ENCODE results near the gene FAM222B. TPM values are rescaled to one million over a fixed set of nuclear protein-coding genes. Genes with fewer than 3 reads are reported as not detected.

Gene FAM222B
- total RNA-seq, 2 donors from 2014 or later, result 19.9 to 23.4 TPM

GRCh38 chr17:28856028-28856574 is 13.5 kb upstream of the FAM222B start:
- Histone ChIP-seq H3K27me3 (replicated peaks; ENCODE audit: insufficient read depth) (no peaks in the 10 kb centered on the region), H3K27ac (no peak overlapping the region), H3K36me3 (peaks cover 24% of the 10 kb centered on the region), H3K9me3 (no peaks in the 10 kb centered on the region), H3K4me3 (no peak overlapping the region), H3K4me1 (ENCODE audit: control insufficient read depth in 1 of 2, low read depth in 2 of 2) (peaks cover 9 to 11% of the 10 kb centered on the region in 2 donors)
- TF ChIP-seq CTCF (IDR thresholded peaks at IDR 0.05), result no peak
- DNase-seq (ENCODE audit: low spot score) (no peak), ATAC-seq (ENCODE audit: insufficient number of reproducible peaks, low FRiP score, low read depth) (no peak)

- Histone ChIP-seq H3K36me3 (peaks cover 21% of the 10 kb centered on the region), H3K9me3 (no peaks in the 10 kb centered on the region), H3K4me1 (ENCODE audit: control insufficient read depth in 1 of 2, low read depth in 2 of 2) (peaks cover 9 to 11% of the 10 kb centered on the region in 2 donors), H3K27ac (peak overlapping the region; percentile 72 to 73), H3K4me3 (peak overlapping the region; percentile 81), H3K27me3 (replicated peaks; ENCODE audit: insufficient read depth) (no peaks in the 10 kb centered on the region)
- DNase-seq (ENCODE audit: low spot score) (no peak), ATAC-seq (ENCODE audit: insufficient number of reproducible peaks, low FRiP score, low read depth) (peak; percentile 8)
- TF ChIP-seq CTCF (IDR thresholded peaks at IDR 0.05), result no peak
These were observed 12.7 kb upstream of the FAM222B start for GRCh38 chr17:28855336-28855679.

- DNase-seq (ENCODE audit: low spot score) (peak; percentile 60), ATAC-seq (ENCODE audit: insufficient number of reproducible peaks, low FRiP score, low read depth) (peak; percentile 86)
- Histone ChIP-seq H3K9me3 (no peaks in the 10 kb centered on the region), H3K4me3 (peak within 1 kb of the TSS; percentile 81), H3K36me3 (peaks cover 21% of the 10 kb centered on the region), H3K27ac (peak within 1 kb of the TSS; percentile 72 to 73), H3K27me3 (replicated peaks; ENCODE audit: insufficient read depth) (no peaks in the 10 kb centered on the region), H3K4me1 (ENCODE audit: control insufficient read depth in 1 of 2, low read depth in 2 of 2) (peaks cover 9 to 11% of the 10 kb centered on the region in 2 donors)
- no peak for TF ChIP-seq CTCF (IDR thresholded peaks at IDR 0.05)
These were observed 12.1 kb upstream of the FAM222B start, which contains the start of gene ERAL1 for GRCh38 chr17:28854457-28855335. TSS of gene ERAL1 (plus strand) at chr17:28855016. CDS start at chr17:28855035, 19 bp downstream.

- H3K4me3 ChIP-seq, result no peak overlapping the region
- peaks cover 9 to 11% of the 10 kb centered on the region in 2 donors for H3K4me1 ChIP-seq (ENCODE audit: control insufficient read depth in 1 of 2, low read depth in 2 of 2)
- H3K36me3 ChIP-seq, result peaks cover 10% of the 10 kb centered on the region
- no peak for DNase-seq (ENCODE audit: low spot score)
- H3K9me3 ChIP-seq, result no peaks in the 10 kb centered on the region
- no peak for ATAC-seq (ENCODE audit: insufficient number of reproducible peaks, low FRiP score, low read depth)
- no peaks in the 10 kb centered on the region for H3K27me3 ChIP-seq (replicated peaks; ENCODE audit: insufficient read depth)
- no peak overlapping the region for H3K27ac ChIP-seq
- TF ChIP-seq CTCF (IDR thresholded peaks at IDR 0.05), result no peak
These were observed 10.7 kb upstream of the FAM222B start for GRCh38 chr17:28853295-28853694.

GRCh38 chr17:28849281-28849680 is 6.7 kb upstream of the FAM222B start:
- Histone ChIP-seq H3K36me3 (no peaks in the 10 kb centered on the region), H3K9me3 (no peaks in the 10 kb centered on the region), H3K27me3 (replicated peaks; ENCODE audit: insufficient read depth) (no peaks in the 10 kb centered on the region), H3K27ac (no peak overlapping the region), H3K4me1 (ENCODE audit: control insufficient read depth in 1 of 2, low read depth in 2 of 2) (peaks cover 3% of the 10 kb centered on the region in 2 donors), H3K4me3 (no peak overlapping the region)
- TF ChIP-seq CTCF (IDR thresholded peaks at IDR 0.05), result no peak
- no peak for ATAC-seq (ENCODE audit: insufficient number of reproducible peaks, low FRiP score, low read depth)
- DNase-seq (ENCODE audit: low spot score), result no peak

Data from thoracic aorta (tissue), 2 donors.